ENCODE measurements around the gene ERICH6.

- no peak for TF ChIP-seq CTCF (IDR thresholded peaks at IDR 0.05)
- TF ChIP-seq POLR2A (IDR thresholded peaks at IDR 0.05), result no peak
- TF ChIP-seq POLR2AphosphoS5 (IDR thresholded peaks at IDR 0.05), result no peak
- no peak for TF ChIP-seq EP300 (IDR thresholded peaks at IDR 0.05)
Measured at GRCh38 chr3:150710097-150710496, 6.4 kb upstream of the ERICH6 start.
